Measurements from ENCODE around the gene RHOU. TPM values are rescaled to one million over a fixed set of nuclear protein-coding genes. Genes with fewer than 3 reads are reported as not detected.

The RHOU gene
- total RNA-seq, 1 experiment from 2014 or later = 11.0 TPM

GRCh38 chr1:228745497-228745896, 10.2 kb downstream of the RHOU start:
- Histone ChIP-seq H3K4me3 (ENCODE audit: insufficient read depth, low read depth, low read length) (no peak overlapping the region), H3K27me3 (ENCODE audit: control insufficient read depth, insufficient read depth, low read length) (no peaks in the 10 kb centered on the region), H3K36me3 (replicated peaks; ENCODE audit: control insufficient read depth, insufficient read depth, low read length) (no peaks in the 10 kb centered on the region; the same call in 1 of the 2 replicates)
- no peak for DNase-seq

GRCh38 chr1:228747301-228747935, 12.1 kb downstream of the RHOU start:
- no peaks in the 10 kb centered on the region for H3K27me3 ChIP-seq (ENCODE audit: control insufficient read depth, insufficient read depth, low read length)
- H3K36me3 ChIP-seq (replicated peaks; ENCODE audit: control insufficient read depth, insufficient read depth, low read length) = no peaks in the 10 kb centered on the region; the same call in 1 of the 2 replicates
- no peak overlapping the region for H3K4me3 ChIP-seq (ENCODE audit: insufficient read depth, low read depth, low read length)
- DNase-seq = no peak

- Histone ChIP-seq H3K36me3 (replicated peaks; ENCODE audit: control insufficient read depth, insufficient read depth, low read length) (no peaks in the 10 kb centered on the region; the same call in 1 of the 2 replicates), H3K4me3 (ENCODE audit: insufficient read depth, low read depth, low read length) (no peak overlapping the region), H3K27me3 (ENCODE audit: control insufficient read depth, insufficient read depth, low read length) (no peaks in the 10 kb centered on the region)
- DNase-seq = no peak
Observed at GRCh38 chr1:228748029-228748428, 12.8 kb downstream of the RHOU start.

GRCh38 chr1:228748431-228748830, 13.2 kb downstream of the RHOU start:
- no peak overlapping the region for H3K4me3 ChIP-seq (ENCODE audit: insufficient read depth, low read depth, low read length)
- no peak for DNase-seq
- H3K27me3 ChIP-seq (ENCODE audit: control insufficient read depth, insufficient read depth, low read length) = no peaks in the 10 kb centered on the region
- H3K36me3 ChIP-seq (replicated peaks; ENCODE audit: control insufficient read depth, insufficient read depth, low read length) = no peaks in the 10 kb centered on the region; the same call in 1 of the 2 replicates

GRCh38 chr1:228749765-228750164, 14.5 kb downstream of the RHOU start:
- Histone ChIP-seq H3K36me3 (replicated peaks; ENCODE audit: control insufficient read depth, insufficient read depth, low read length) (no peaks in the 10 kb centered on the region), H3K27me3 (ENCODE audit: control insufficient read depth, insufficient read depth, low read length) (peaks cover 2% of the 10 kb centered on the region; the same call in 1 of the 2 replicates), H3K4me3 (ENCODE audit: insufficient read depth, low read depth, low read length) (no peak overlapping the region)
- DNase-seq = no peak

GRCh38 chr1:228750915-228751314, 15.6 kb downstream of the RHOU start:
- peaks cover 7% of the 10 kb centered on the region; the same call in 1 of the 2 replicates for H3K27me3 ChIP-seq (ENCODE audit: control insufficient read depth, insufficient read depth, low read length)
- DNase-seq = no peak
- H3K36me3 ChIP-seq (replicated peaks; ENCODE audit: control insufficient read depth, insufficient read depth, low read length) = no peaks in the 10 kb centered on the region
- H3K4me3 ChIP-seq (ENCODE audit: insufficient read depth, low read depth, low read length) = no peak overlapping the region

- Histone ChIP-seq H3K36me3 (replicated peaks; ENCODE audit: control insufficient read depth, insufficient read depth, low read length) (no peaks in the 10 kb centered on the region), H3K27me3 (ENCODE audit: control insufficient read depth, insufficient read depth, low read length) (peaks cover 7% of the 10 kb centered on the region; the same call in 1 of the 2 replicates), H3K4me3 (ENCODE audit: insufficient read depth, low read depth, low read length) (no peak overlapping the region)
- no peak for DNase-seq
Observed at GRCh38 chr1:228751360-228752098, 16.2 kb downstream of the RHOU start.

GRCh38 chr1:228752258-228752657, 17.0 kb downstream of the RHOU start:
- Histone ChIP-seq H3K4me3 (ENCODE audit: insufficient read depth, low read depth, low read length) (no peak overlapping the region), H3K27me3 (ENCODE audit: control insufficient read depth, insufficient read depth, low read length) (peaks cover 7% of the 10 kb centered on the region; the same call in 1 of the 2 replicates), H3K36me3 (replicated peaks; ENCODE audit: control insufficient read depth, insufficient read depth, low read length) (no peaks in the 10 kb centered on the region)
- no peak for DNase-seq

- H3K4me3 ChIP-seq (ENCODE audit: insufficient read depth, low read depth, low read length) = no peak overlapping the region
- no peak for DNase-seq
- H3K27me3 ChIP-seq (ENCODE audit: control insufficient read depth, insufficient read depth, low read length) = peaks cover 7% of the 10 kb centered on the region; the same call in 1 of the 2 replicates
- H3K36me3 ChIP-seq (replicated peaks; ENCODE audit: control insufficient read depth, insufficient read depth, low read length) = no peaks in the 10 kb centered on the region
Observed at GRCh38 chr1:228752675-228753265, 17.5 kb downstream of the RHOU start.

- no peak overlapping the region for H3K4me3 ChIP-seq (ENCODE audit: insufficient read depth, low read depth, low read length)
- no peak for DNase-seq
- no peaks in the 10 kb centered on the region for H3K36me3 ChIP-seq (replicated peaks; ENCODE audit: control insufficient read depth, insufficient read depth, low read length)
- peaks cover 7% of the 10 kb centered on the region; the same call in 1 of the 2 replicates for H3K27me3 ChIP-seq (ENCODE audit: control insufficient read depth, insufficient read depth, low read length)
Observed at GRCh38 chr1:228753287-228753686, 18.0 kb downstream of the RHOU start.

GRCh38 chr1:228753786-228754360, 18.6 kb downstream of the RHOU start:
- Histone ChIP-seq H3K36me3 (replicated peaks; ENCODE audit: control insufficient read depth, insufficient read depth, low read length) (no peaks in the 10 kb centered on the region), H3K4me3 (ENCODE audit: insufficient read depth, low read depth, low read length) (no peak overlapping the region), H3K27me3 (ENCODE audit: control insufficient read depth, insufficient read depth, low read length) (peaks cover 7% of the 10 kb centered on the region; the same call in 1 of the 2 replicates)
- no peak for DNase-seq

GRCh38 chr1:228754646-228755268, 19.5 kb downstream of the RHOU start:
- DNase-seq = peak; percentile 31
- Histone ChIP-seq H3K27me3 (ENCODE audit: control insufficient read depth, insufficient read depth, low read length) (peaks cover 7% of the 10 kb centered on the region; the same call in 1 of the 2 replicates), H3K36me3 (replicated peaks; ENCODE audit: control insufficient read depth, insufficient read depth, low read length) (no peaks in the 10 kb centered on the region)

GRCh38 chr1:228755800-228756199, 20.5 kb downstream of the RHOU start:
- Histone ChIP-seq H3K36me3 (replicated peaks; ENCODE audit: control insufficient read depth, insufficient read depth, low read length) (no peaks in the 10 kb centered on the region), H3K27me3 (ENCODE audit: control insufficient read depth, insufficient read depth, low read length) (peaks cover 7% of the 10 kb centered on the region; the same call in 1 of the 2 replicates), H3K4me3 (ENCODE audit: insufficient read depth, low read depth, low read length) (no peak overlapping the region)
- DNase-seq = no peak

More at GRCh38 chr1:228754646-228755268, 19.5 kb downstream of the RHOU start:
- no peak overlapping the region for H3K4me3 ChIP-seq (ENCODE audit: insufficient read depth, low read depth, low read length)

- Histone ChIP-seq H3K36me3 (replicated peaks; ENCODE audit: control insufficient read depth, insufficient read depth, low read length) (no peaks in the 10 kb centered on the region), H3K27me3 (ENCODE audit: control insufficient read depth, insufficient read depth, low read length) (peaks cover 7% of the 10 kb centered on the region; the same call in 1 of the 2 replicates), H3K4me3 (ENCODE audit: insufficient read depth, low read depth, low read length) (no peak overlapping the region)
- no peak for DNase-seq
Observed at GRCh38 chr1:228756457-228756856, 21.2 kb downstream of the RHOU start.

All from H7 (cell line).